Hepatic stellate cell (primary cell): ENCODE results near the gene PLEKHA5.
"Not testable (repeated sequence)": the region's sequence is repeated elsewhere in the genome, so short reads cannot be mapped to it uniquely, and the experiment has no call there.

Source experiments
- DNase-seq: peaks from one replicate; pipeline ENCODE4 v3.0.0; 2011; ENCODE audit warnings: low spot score

The PLEKHA5 gene

GRCh38 chr12:19284658-19285057 lies 155.1 kb downstream of the PLEKHA5 start:
- no peak for DNase-seq

- no peak for DNase-seq
Observed at GRCh38 chr12:19285793-19286448, 156.4 kb downstream of the PLEKHA5 start.

GRCh38 chr12:19287302-19287701 lies 157.8 kb downstream of the PLEKHA5 start:
- DNase-seq: no peak

GRCh38 chr12:19288161-19288560 lies 158.6 kb downstream of the PLEKHA5 start:
- DNase-seq: no peak

- DNase-seq: peak; percentile 27
Observed at GRCh38 chr12:19288603-19289244, 159.2 kb downstream of the PLEKHA5 start.

- DNase-seq: no peak
Observed at GRCh38 chr12:19298836-19299605, 169.5 kb downstream of the PLEKHA5 start.

- DNase-seq: no peak
Observed at GRCh38 chr12:19299765-19300164, 170.2 kb downstream of the PLEKHA5 start.

- DNase-seq: no peak
Observed at GRCh38 chr12:19301223-19301622, 171.7 kb downstream of the PLEKHA5 start.

GRCh38 chr12:19301688-19302087 lies 172.2 kb downstream of the PLEKHA5 start:
- DNase-seq: no peak

- no peak for DNase-seq
Observed at GRCh38 chr12:19302100-19302640, 172.6 kb downstream of the PLEKHA5 start.

- no peak for DNase-seq
Observed at GRCh38 chr12:19303496-19303895, 174.0 kb downstream of the PLEKHA5 start.

GRCh38 chr12:19304149-19304750 lies 174.7 kb downstream of the PLEKHA5 start:
- no peak for DNase-seq

GRCh38 chr12:19305621-19306020 lies 176.1 kb downstream of the PLEKHA5 start:
- DNase-seq: not testable (repeated sequence)

GRCh38 chr12:19306366-19306765 lies 176.8 kb downstream of the PLEKHA5 start:
- no peak for DNase-seq

- DNase-seq: no peak
Observed at GRCh38 chr12:19307451-19307850, 177.9 kb downstream of the PLEKHA5 start.

- no peak for DNase-seq
Observed at GRCh38 chr12:19311165-19311564, 181.6 kb downstream of the PLEKHA5 start.

- DNase-seq: no peak
Observed at GRCh38 chr12:19312637-19313036, 183.1 kb downstream of the PLEKHA5 start.

GRCh38 chr12:19316425-19316824 lies 186.9 kb downstream of the PLEKHA5 start:
- DNase-seq: peak; percentile 16

GRCh38 chr12:19322376-19322775 lies 192.8 kb downstream of the PLEKHA5 start:
- no peak for DNase-seq

GRCh38 chr12:19323805-19324204 lies 194.3 kb downstream of the PLEKHA5 start:
- DNase-seq: no peak

GRCh38 chr12:19326102-19326501 lies 196.6 kb downstream of the PLEKHA5 start:
- no peak for DNase-seq

GRCh38 chr12:19332196-19332595 lies 202.7 kb downstream of the PLEKHA5 start:
- no peak for DNase-seq
